Colonic mucosa (tissue), 4 donors: ENCODE results near the gene UBAC2. TPM values are rescaled to one million over a fixed set of nuclear protein-coding genes. Genes with fewer than 3 reads are reported as not detected.
"Not testable (repeated sequence)": the region's sequence is repeated elsewhere in the genome, so short reads cannot be mapped to it uniquely, and the experiment has no call there.

Source experiments
- DNase-seq: peaks from one replicate; pipeline ENCODE4 v3.0.0-alpha.2; 2020
- H3K27ac ChIP-seq: fragments of 200-600 bp; one replicate; pipeline ENCODE4 v1.8.0; 2021
- H3K27me3 ChIP-seq: fragments of 200-600 bp; one replicate; pipeline ENCODE4 v1.8.0; 2021
- H3K36me3 ChIP-seq: fragments of 200-600 bp; one replicate; pipeline ENCODE4 v1.8.0; 2021
- H3K4me1 ChIP-seq: fragments of 200-600 bp; one replicate; pipeline ENCODE4 v1.8.0; 2021; ENCODE audit warnings: mild to moderate bottlenecking
- H3K4me3 ChIP-seq: fragments of 200-600 bp; one replicate; pipeline ENCODE4 v1.8.0; 2021
- H3K9ac ChIP-seq, 2 donors: one replicate each; pipeline ENCODE4 v1.7.0; 2013; ENCODE audit warnings: control low read depth in 2 of 2, low read depth in 2 of 2, low read length in 2 of 2
- H3K9me3 ChIP-seq: fragments of 200-600 bp; one replicate; pipeline ENCODE4 v1.8.0; 2021
- intact Hi-C: fragments of 100-400 bp; cut with DNase I; formaldehyde crosslinking; loops from one replicate; pipeline ENCODE4 v1.14.1; 2022
- total RNA-seq, 2 donors: library from RNA; stranded (reverse); fragmentation: NEBNext Ultra II Directional in 1 of 2; extraction: Animal tissue kit (Norgen Biotek cat#: 25700) in 1 of 2; gene quantifications; one replicate each; pipeline ENCODE4 v1.2.1, GENCODE V29; 2021
- TF ChIP-seq, protein P1 (sequence below): fragments of 200-600 bp; IDR thresholded peaks from one replicate; pipeline ENCODE4 v1.8.0; 2022; ENCODE audit warnings: antibody characterized with exemption, mild to moderate bottlenecking
- donor health status: healthy.
- donor health status: DM: no; HTN: no; CAD: no.
- donor health status: DM: no; HTN: no; CAD: no.

Gene UBAC2
- total RNA-seq, 2 donors from 2014 or later, result 67.6 to 88.4 TPM

DNA sequence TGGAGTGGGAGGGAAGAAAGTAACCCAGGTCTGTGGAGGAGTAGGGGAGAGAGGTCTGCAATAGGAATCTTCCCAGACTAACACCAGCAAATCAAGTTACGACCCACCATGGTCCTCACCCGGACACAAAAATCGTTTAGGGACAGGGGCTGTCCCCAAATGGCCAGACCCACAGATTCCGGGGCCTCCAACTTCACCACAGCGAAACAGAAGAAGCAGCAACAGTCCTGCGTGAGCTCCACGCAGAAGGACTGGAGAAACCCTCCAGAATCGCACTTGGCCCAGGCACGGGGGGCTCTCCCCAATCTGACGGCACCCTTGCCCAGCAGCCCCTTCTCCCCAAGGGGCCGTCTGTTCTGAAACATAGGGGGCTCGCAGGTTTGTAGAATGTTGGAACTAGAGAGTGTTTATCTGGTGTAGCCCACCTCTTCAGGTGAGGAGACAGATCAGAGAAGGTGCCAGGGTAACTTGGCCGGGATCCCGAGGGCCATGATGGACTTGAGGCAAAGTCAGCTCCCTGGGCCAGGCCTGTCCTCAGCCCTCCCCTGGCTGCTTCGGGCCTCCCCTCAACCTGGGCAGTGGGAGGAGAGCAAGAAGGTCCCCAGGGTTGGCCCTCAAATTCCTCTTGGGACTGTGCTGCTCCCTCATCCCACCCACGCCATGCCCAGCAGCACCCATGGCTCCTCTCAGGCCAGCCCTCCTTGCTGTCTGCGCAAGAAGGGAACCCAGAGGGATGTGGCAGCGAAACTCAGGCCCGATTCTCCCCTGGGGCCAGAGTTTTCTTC lies 189.1 kb downstream of the UBAC2 start:
- no peak overlapping the region for H3K4me3 ChIP-seq
- no peaks in the 10 kb centered on the region for H3K9me3 ChIP-seq
- DNase-seq, result no peak

DNA sequence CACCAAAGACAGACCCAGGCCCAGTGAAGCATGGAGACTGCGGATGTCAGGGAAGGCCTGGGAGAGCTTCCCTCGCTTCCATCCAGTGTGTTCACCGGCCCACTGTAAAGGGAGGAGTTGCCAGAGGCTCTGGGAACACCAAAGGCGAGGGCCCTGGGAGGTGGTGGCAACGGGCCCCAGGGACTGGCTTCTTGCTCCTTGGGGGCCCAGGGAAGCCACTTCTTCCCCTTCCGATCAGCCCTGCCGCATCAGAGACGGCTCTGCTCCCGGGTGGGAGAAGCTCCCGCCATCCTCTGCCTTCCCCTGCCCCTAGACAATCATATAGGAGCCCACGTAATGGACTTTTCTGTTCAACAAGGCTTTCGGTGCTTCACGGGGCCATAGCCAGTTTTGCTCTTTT lies 189.9 kb downstream of the UBAC2 start:
- Histone ChIP-seq H3K4me1 (no peaks in the 10 kb centered on the region), H3K27ac (no peak overlapping the region), H3K4me3 (no peak overlapping the region), H3K9ac (no peak overlapping the region), H3K27me3 (no peaks in the 10 kb centered on the region), H3K9me3 (no peaks in the 10 kb centered on the region), H3K36me3 (no peaks in the 10 kb centered on the region)
- intact Hi-C loops, result no loop called here
- no peak for DNase-seq
- TF ChIP-seq, protein P1, sequence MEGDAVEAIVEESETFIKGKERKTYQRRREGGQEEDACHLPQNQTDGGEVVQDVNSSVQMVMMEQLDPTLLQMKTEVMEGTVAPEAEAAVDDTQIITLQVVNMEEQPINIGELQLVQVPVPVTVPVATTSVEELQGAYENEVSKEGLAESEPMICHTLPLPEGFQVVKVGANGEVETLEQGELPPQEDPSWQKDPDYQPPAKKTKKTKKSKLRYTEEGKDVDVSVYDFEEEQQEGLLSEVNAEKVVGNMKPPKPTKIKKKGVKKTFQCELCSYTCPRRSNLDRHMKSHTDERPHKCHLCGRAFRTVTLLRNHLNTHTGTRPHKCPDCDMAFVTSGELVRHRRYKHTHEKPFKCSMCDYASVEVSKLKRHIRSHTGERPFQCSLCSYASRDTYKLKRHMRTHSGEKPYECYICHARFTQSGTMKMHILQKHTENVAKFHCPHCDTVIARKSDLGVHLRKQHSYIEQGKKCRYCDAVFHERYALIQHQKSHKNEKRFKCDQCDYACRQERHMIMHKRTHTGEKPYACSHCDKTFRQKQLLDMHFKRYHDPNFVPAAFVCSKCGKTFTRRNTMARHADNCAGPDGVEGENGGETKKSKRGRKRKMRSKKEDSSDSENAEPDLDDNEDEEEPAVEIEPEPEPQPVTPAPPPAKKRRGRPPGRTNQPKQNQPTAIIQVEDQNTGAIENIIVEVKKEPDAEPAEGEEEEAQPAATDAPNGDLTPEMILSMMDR, result no peak

More for the DNA sequence above, 189.1 kb downstream of the UBAC2 start:
- H3K27ac ChIP-seq, result no peak overlapping the region
- TF ChIP-seq, protein P1, result no peak
- intact Hi-C loops, result no loop called here
- H3K27me3 ChIP-seq, result no peaks in the 10 kb centered on the region
- no peaks in the 10 kb centered on the region for H3K4me1 ChIP-seq
- H3K9ac ChIP-seq, result no peak overlapping the region
- H3K36me3 ChIP-seq, result no peaks in the 10 kb centered on the region

DNA sequence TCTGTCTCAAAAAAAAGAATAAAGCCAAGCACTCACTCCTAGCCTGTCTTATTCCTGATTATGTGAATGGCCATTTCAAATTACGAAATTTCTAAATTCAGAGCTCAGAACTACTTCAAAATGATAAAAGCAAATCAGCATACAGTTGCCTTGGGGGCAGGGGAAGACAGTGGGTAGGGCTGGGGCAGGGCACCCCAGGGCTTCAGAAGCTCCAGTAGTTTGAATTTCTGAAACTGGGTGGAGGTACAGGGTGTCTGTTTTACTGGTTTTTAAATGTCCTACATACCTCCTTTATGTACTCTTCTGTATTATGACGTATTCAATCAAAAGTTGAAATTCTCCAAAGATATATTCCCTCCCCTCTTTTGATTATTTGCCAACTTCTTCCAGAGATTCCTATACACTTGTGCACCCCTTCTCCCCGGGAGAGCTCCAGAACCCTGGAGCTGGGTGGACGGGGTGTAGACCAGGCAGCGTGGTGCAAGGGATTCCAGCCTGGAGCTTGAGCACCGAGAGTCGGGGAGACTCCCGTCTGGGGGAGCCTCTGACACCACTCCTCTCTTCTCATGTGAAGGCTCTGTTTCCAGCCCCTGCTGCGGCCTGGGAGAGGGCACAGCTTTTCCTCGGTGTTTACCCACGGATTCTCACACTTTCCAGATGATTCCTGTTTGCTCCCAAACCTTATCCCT lies 191.3 kb downstream of the UBAC2 start:
- Histone ChIP-seq H3K9ac (no peak overlapping the region), H3K27me3 (no peaks in the 10 kb centered on the region), H3K9me3 (no peaks in the 10 kb centered on the region), H3K4me1 (no peaks in the 10 kb centered on the region), H3K4me3 (no peak overlapping the region), H3K27ac (no peak overlapping the region), H3K36me3 (no peaks in the 10 kb centered on the region)
- TF ChIP-seq, protein P1, result no peak
- intact Hi-C loops, result no loop called here
- DNase-seq, result no peak

DNA sequence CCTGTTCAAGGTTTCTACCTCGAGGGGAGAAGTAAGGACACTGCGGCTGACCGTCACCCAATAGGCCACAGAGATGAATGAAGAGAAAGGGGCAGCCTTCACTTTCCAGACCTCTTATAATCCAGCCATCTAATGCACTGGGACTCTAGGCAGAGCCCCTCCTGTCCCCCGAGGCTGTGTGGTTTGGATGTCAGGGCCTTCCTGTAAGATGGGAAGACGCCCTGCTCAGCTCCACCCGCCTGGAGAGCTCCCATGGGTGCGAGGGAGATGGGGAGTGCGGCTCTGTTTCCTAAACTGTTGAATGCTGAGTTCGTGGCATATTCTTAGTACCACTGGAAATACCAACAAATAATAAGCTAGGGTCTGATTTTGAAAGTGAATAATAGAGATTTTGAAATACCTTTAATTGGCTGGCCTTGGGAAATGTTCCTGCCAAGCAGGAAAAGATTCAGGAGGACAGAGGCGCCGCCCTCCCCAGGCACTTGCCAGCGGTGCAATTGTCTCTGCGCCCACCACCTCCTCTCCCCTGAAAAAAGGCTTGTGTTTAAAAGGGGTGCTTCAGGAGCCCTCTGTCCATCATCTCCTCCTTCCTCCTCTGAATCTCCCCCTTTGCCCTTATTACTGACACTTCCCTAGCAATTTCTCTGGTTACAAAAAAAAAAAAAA lies 191.9 kb downstream of the UBAC2 start:
- Histone ChIP-seq H3K27me3 (no peaks in the 10 kb centered on the region), H3K27ac (no peak overlapping the region), H3K4me1 (no peaks in the 10 kb centered on the region), H3K9ac (no peak overlapping the region), H3K4me3 (no peak overlapping the region), H3K36me3 (no peaks in the 10 kb centered on the region), H3K9me3 (no peaks in the 10 kb centered on the region)
- TF ChIP-seq, protein P1, result no peak
- DNase-seq, result no peak
- intact Hi-C loops, result no loop called here

DNA sequence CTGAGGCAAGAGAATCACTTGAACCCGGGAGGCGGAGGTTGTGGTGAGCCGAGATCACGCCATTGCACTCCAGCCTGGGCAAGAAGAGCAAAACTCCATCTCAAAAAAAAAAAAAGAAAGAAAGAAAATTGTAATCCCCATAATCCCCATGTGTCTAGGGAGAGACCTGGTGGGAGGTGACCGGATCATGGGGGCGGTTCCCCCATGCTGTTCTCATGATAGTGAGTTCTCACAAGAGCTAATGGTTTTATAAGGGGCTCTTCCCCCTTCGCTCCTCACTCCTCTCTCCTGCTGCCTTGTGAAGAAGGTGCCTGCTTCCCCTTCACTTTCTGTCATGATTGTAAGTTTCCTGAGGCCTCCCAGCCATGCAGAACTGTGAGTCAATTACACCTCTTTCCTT lies 192.7 kb downstream of the UBAC2 start:
- H3K9me3 ChIP-seq, H3K9ac ChIP-seq, H3K27ac ChIP-seq, intact Hi-C loops, H3K36me3 ChIP-seq, H3K4me1 ChIP-seq, H3K27me3 ChIP-seq, H3K4me3 ChIP-seq, DNase-seq: not testable (repeated sequence)
